ENCODE measurements around the gene SACM1L.
"Not testable (repeated sequence)": the region's sequence is repeated elsewhere in the genome, so short reads cannot be mapped to it uniquely, and the experiment has no call there.

The SACM1L gene

DNA sequence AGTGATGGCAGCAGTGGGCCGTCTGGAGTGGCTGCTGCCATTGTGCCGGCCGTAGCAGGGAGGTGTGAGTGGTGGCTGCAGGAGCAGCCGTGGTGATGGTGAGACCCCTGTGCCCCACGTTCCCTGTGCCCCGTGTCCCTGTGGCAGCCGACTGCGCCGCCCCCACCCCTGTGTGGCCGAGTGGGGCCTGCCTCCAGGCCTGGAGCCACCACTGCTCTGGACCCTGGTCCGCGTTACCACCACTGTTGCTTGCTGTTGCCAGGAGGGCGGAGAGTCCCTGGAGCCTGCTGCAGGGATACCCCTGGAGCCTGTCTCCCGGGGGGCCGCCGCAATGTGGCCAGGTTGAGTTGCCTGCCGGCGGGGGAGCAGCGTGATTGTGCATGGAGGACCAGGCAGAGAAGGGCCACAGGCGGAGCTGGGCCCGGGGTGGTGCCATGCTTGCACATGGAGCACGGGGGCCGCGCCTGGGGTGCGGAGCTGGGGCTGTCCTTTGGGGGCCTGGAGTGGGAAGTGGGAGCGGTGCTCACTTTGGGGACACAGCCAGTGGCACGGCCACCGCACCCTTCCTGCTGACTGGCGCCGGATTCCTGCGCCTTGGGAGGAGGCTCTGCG, 57.1 kb downstream of the SACM1L start:
- Histone ChIP-seq H3K36me3 (ENCODE audit: insufficient read depth, low read length) (no peaks in the 10 kb centered on the region), H3K4me3 (no peak overlapping the region), H3K9me3 (ENCODE audit: low read depth, low read length) (no peaks in the 10 kb centered on the region), H3K9ac (ENCODE audit: insufficient read length) (no peak overlapping the region), H3K27ac (no peak overlapping the region)
- DNase-seq (ENCODE audit: low read depth, low spot score): no peak
- no peak for TF ChIP-seq POLR2AphosphoS5 (IDR thresholded peaks at IDR 0.05; ENCODE audit: borderline replicate concordance, low read depth, low read length)
- TF ChIP-seq EZH2 (IDR thresholded peaks at IDR 0.05): no peak
- no peak for TF ChIP-seq FOXP2 (optimal IDR thresholded peaks at IDR 0.05; ENCODE audit: control extremely low read depth, extremely low read length, insufficient read depth)

DNA sequence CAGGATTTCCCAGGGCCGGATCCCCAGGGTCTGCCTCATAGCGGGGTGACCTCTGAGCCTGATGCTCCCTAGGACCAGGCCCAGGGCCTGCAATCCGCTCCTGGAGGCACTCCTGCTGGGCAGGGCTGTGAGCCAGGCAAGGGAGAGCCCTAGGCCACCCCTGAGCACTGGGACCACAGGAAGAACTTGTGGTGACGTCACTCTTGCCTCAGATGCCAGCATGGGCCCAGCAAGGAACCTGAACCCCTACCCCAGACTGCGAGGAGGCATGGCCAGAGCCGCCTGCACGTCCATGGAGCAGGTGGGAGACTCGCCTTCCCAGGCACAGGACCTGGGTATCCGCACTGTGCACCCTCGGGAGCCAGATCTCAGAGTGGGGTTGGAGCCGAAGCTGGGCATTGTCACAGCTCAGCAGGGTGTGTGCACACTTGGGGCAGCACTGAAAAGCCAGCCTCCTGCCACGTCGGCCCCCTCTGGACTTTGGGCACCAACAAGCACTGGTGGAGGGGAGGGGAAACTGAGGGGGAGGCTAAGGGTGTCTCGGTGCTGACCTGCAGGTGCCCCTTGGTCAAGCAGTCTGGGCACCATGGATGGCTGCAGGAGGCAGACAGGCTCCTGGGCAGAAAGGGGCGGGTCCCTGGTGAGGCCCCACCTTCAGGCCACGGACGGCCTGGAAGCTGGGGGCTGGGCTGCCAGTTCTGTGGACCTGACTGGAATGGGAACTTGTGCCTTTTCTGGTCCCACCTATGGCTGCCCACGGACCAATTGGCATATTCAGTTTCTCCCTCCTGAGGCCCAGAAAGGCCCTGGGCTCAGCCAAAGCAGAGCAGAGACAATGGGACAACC, 57.8 kb downstream of the SACM1L start:
- no peak for DNase-seq (ENCODE audit: low read depth, low spot score)
- no peak overlapping the region for H3K4me3 ChIP-seq
- H3K9ac ChIP-seq (ENCODE audit: insufficient read length): no peak overlapping the region
- H3K27ac ChIP-seq: no peak overlapping the region
- no peak for TF ChIP-seq FOXP2 (optimal IDR thresholded peaks at IDR 0.05; ENCODE audit: control extremely low read depth, extremely low read length, insufficient read depth)
- H3K9me3 ChIP-seq (ENCODE audit: low read depth, low read length): no peaks in the 10 kb centered on the region
- H3K36me3 ChIP-seq (ENCODE audit: insufficient read depth, low read length): no peaks in the 10 kb centered on the region

- no peak overlapping the region for H3K9ac ChIP-seq (ENCODE audit: insufficient read length)
- H3K27ac ChIP-seq: no peak overlapping the region
- no peaks in the 10 kb centered on the region for H3K9me3 ChIP-seq (ENCODE audit: low read depth, low read length)
- DNase-seq (ENCODE audit: low read depth, low spot score): no peak
- H3K4me3 ChIP-seq: no peak overlapping the region
- H3K36me3 ChIP-seq (ENCODE audit: insufficient read depth, low read length): no peaks in the 10 kb centered on the region
- TF ChIP-seq EZH2 (IDR thresholded peaks at IDR 0.05): no peak
- no peak for TF ChIP-seq POLR2AphosphoS5 (IDR thresholded peaks at IDR 0.05; ENCODE audit: borderline replicate concordance, low read depth, low read length)
- TF ChIP-seq FOXP2 (optimal IDR thresholded peaks at IDR 0.05; ENCODE audit: control extremely low read depth, extremely low read length, insufficient read depth): no peak
These were observed 58.9 kb downstream of the SACM1L start for GRCh38 chr3:45748068-45748467.

DNA sequence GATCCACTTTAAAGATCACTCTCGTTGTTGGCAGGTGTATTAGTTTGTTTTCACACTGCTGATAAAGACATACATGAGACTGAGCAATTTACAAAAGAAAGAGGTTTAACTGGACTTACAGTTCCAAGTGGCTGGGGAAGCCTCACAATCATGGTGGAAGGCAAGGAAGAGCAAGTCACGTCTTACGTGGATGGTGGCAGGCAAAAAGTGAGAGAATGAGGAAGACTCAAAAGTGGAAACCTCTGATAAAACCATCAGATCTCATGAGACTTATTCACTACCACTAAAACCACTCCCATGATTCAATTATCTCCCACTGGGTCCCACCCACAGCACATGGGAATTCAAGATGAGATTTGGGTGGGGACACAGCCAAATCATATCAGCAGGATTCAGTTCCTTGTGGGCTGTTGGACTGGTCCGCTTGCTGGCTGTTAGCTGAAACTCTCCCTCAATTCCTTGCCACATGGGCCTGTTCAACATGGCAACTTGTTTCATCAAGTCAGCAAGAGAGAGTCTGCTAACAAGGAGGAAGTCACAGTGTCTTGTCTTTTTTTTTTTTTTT, 59.9 kb downstream of the SACM1L start:
- H3K4me3 ChIP-seq; H3K36me3 ChIP-seq (ENCODE audit: insufficient read depth, low read length); H3K9me3 ChIP-seq (ENCODE audit: low read depth, low read length); H3K9ac ChIP-seq (ENCODE audit: insufficient read length); H3K27ac ChIP-seq; DNase-seq (ENCODE audit: low read depth, low spot score): not testable (repeated sequence)

GRCh38 chr3:45749880-45750279, 60.7 kb downstream of the SACM1L start:
- Histone ChIP-seq H3K9me3 (ENCODE audit: low read depth, low read length) (no peaks in the 10 kb centered on the region), H3K36me3 (ENCODE audit: insufficient read depth, low read length) (no peaks in the 10 kb centered on the region), H3K9ac (ENCODE audit: insufficient read length) (no peak overlapping the region), H3K27ac (no peak overlapping the region), H3K4me3 (no peak overlapping the region)
- no peak for DNase-seq (ENCODE audit: low read depth, low spot score)
- TF ChIP-seq EZH2 (IDR thresholded peaks at IDR 0.05) (no peak), FOXP2 (optimal IDR thresholded peaks at IDR 0.05; ENCODE audit: control extremely low read depth, extremely low read length, insufficient read depth) (no peak), POLR2AphosphoS5 (IDR thresholded peaks at IDR 0.05; ENCODE audit: borderline replicate concordance, low read depth, low read length) (no peak)

GRCh38 chr3:45751537-45752242, 62.5 kb downstream of the SACM1L start:
- no peak for DNase-seq (ENCODE audit: low read depth, low spot score)
- H3K9me3 ChIP-seq (ENCODE audit: low read depth, low read length): no peaks in the 10 kb centered on the region
- no peak overlapping the region for H3K27ac ChIP-seq
- no peak for TF ChIP-seq FOXP2 (optimal IDR thresholded peaks at IDR 0.05; ENCODE audit: control extremely low read depth, extremely low read length, insufficient read depth)
- TF ChIP-seq POLR2AphosphoS5 (IDR thresholded peaks at IDR 0.05; ENCODE audit: borderline replicate concordance, low read depth, low read length): no peak
- TF ChIP-seq EZH2 (IDR thresholded peaks at IDR 0.05): no peak
- H3K9ac ChIP-seq (ENCODE audit: insufficient read length): no peak overlapping the region
- no peak overlapping the region for H3K4me3 ChIP-seq
- H3K36me3 ChIP-seq (ENCODE audit: insufficient read depth, low read length): no peaks in the 10 kb centered on the region

DNA sequence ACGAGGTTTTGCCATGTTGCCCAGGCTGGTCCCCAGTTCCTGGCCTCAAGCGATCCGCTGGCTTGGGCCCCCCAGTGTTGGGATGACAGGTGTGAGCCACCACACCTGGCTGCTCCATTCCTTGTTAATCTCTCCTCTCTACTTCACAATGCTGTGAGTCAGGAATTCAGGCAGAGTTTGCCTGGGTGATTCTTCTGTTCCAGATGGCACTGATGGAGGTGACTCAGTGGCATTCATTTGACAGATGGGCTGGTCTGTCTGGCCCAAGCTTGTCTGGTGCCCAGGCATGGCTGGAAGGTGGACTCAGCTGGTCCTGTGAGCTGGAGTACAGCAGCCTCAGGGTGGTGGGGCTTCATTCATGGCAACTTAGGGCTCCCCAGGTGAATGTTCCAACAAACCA, 63.9 kb downstream of the SACM1L start:
- Histone ChIP-seq H3K36me3 (ENCODE audit: insufficient read depth, low read length) (no peaks in the 10 kb centered on the region), H3K4me3 (no peak overlapping the region), H3K27ac (no peak overlapping the region), H3K9ac (ENCODE audit: insufficient read length) (no peak overlapping the region), H3K9me3 (ENCODE audit: low read depth, low read length) (no peaks in the 10 kb centered on the region)
- DNase-seq (ENCODE audit: low read depth, low spot score): no peak
- TF ChIP-seq EZH2 (IDR thresholded peaks at IDR 0.05): no peak
- no peak for TF ChIP-seq POLR2AphosphoS5 (IDR thresholded peaks at IDR 0.05; ENCODE audit: borderline replicate concordance, low read depth, low read length)
- no peak for TF ChIP-seq FOXP2 (optimal IDR thresholded peaks at IDR 0.05; ENCODE audit: control extremely low read depth, extremely low read length, insufficient read depth)

- no peak overlapping the region for H3K4me3 ChIP-seq
- TF ChIP-seq FOXP2 (optimal IDR thresholded peaks at IDR 0.05; ENCODE audit: control extremely low read depth, extremely low read length, insufficient read depth): no peak
- no peak for TF ChIP-seq POLR2AphosphoS5 (IDR thresholded peaks at IDR 0.05; ENCODE audit: borderline replicate concordance, low read depth, low read length)
- TF ChIP-seq EZH2 (IDR thresholded peaks at IDR 0.05): no peak
- no peak overlapping the region for H3K9ac ChIP-seq (ENCODE audit: insufficient read length)
- H3K27ac ChIP-seq: no peak overlapping the region
- DNase-seq (ENCODE audit: low read depth, low spot score): no peak
- H3K9me3 ChIP-seq (ENCODE audit: low read depth, low read length): no peaks in the 10 kb centered on the region
- no peaks in the 10 kb centered on the region for H3K36me3 ChIP-seq (ENCODE audit: insufficient read depth, low read length)
These were observed 65.3 kb downstream of the SACM1L start for GRCh38 chr3:45754461-45754860.
